Transverse colon (tissue), 4 donors: ENCODE measurements around the gene ENO2. TPM values are rescaled to one million over a fixed set of nuclear protein-coding genes. Genes with fewer than 3 reads are reported as not detected.

Experiments
- DNase-seq: peaks from one replicate; pipeline ENCODE4 v3.0.0-alpha.2; 2019
- H3K27ac ChIP-seq, 4 donors: fragments of 200-600 bp; sonication (generic); 2 replicates each; pipeline ENCODE4 v1.5.1; 2016 to 2018; ENCODE audit warnings: inconsistent platforms in 4 of 4
- H3K27me3 ChIP-seq: fragments of 200-600 bp; sonication (generic); 2 replicates; pipeline ENCODE4 v1.5.1; 2017; ENCODE audit warnings: inconsistent platforms
- H3K36me3 ChIP-seq, 4 donors: fragments of 200-600 bp; sonication (generic); 2 replicates each; pipeline ENCODE4 v1.5.1; 2017 to 2019; ENCODE audit warnings: inconsistent platforms in 4 of 4
- H3K4me1 ChIP-seq, 4 donors: fragments of 200-600 bp; sonication (generic); 2 replicates each; pipeline ENCODE4 v1.5.1; 2017 to 2020; ENCODE audit warnings: inconsistent platforms in 4 of 4
- H3K4me3 ChIP-seq, 4 donors: fragments of 200-600 bp; sonication (generic); 1 replicate in 1 of 4; 2 replicates in 3 of 4; pipeline versions ENCODE4 v1.5.1 to v1.6.1; 2017 to 2019; ENCODE audit warnings: inconsistent platforms in 4 of 4
- H3K9me3 ChIP-seq, 2 donors: fragments of 200-600 bp; sonication (generic); 2 replicates each; pipeline ENCODE4 v1.5.1; 2017 to 2019; ENCODE audit warnings: inconsistent platforms in 2 of 2
- EP300 ChIP-seq: sonication (generic); formaldehyde crosslinking; IDR thresholded peaks from one replicate; pipeline ENCODE4 v1.6.1; 2017; ENCODE audit warnings: antibody characterized with exemption, low read depth
- POLR2A ChIP-seq: fragments of 450-650 bp; IDR thresholded peaks from one replicate; pipeline ENCODE4 v1.6.1; 2016; ENCODE audit warnings: antibody characterized with exemption, mild to moderate bottlenecking, moderate library complexity
- POLR2AphosphoS5 ChIP-seq, 3 donors: sonication (generic); formaldehyde crosslinking; IDR thresholded peaks; one replicate each; pipeline ENCODE4 v1.6.1; 2016; ENCODE audit warnings: antibody characterized with exemption in 3 of 3
- WGBS, 2 donors: methylation state at CpG; one replicate each; pipeline ENCODE4 v1.1.5; 2018; ENCODE audit warnings: low coverage in 1 of 2; 5-methylcytosine and 5-hydroxymethylcytosine counted together
- in situ Hi-C, 4 donors: fragments of 200-750 bp; cut with MboI; loops; one replicate each; pipeline versions ENCODE4 v1.15.0 to v1.15.1; 2017; ENCODE audit warnings: low sequenced_read_pairs in 3 of 4, low pct_ligation_motif_present in 1 of 4, low pct_unique_long_range_greater_than_20kb in 1 of 4
- intact Hi-C: fragments of 100-400 bp; cut with DNase I; formaldehyde crosslinking; loops from one replicate; pipeline ENCODE4 v1.15.1; 2023; ENCODE audit warnings: low total_unique reads
- total RNA-seq, 4 donors: library from RNA; depleted of rRNA; stranded (reverse); fragments of >200 nt; gene quantifications; one replicate each; pipeline ENCODE4 v1.1.0, GENCODE V29; 2016
- TF ChIP-seq, protein P1 (sequence below), 5 experiments: fragments of 200-600 bp in 3 of 5; fragments of 450-650 bp in 2 of 5; sonication (generic) in 3 of 5; IDR thresholded peaks; 1 replicate in 2 of 5; 2 replicates in 3 of 5; pipeline ENCODE4 v1.5.1; 2016 to 2017; ENCODE audit warnings: antibody characterized with exemption in 5 of 5, inconsistent platforms in 3 of 5, mild to moderate bottlenecking in 2 of 5, moderate library complexity in 1 of 5

ENO2 gene
- total RNA-seq, 4 donors from 2014 or later = 7.2 to 14.1 (median 9.6) TPM

DNA sequence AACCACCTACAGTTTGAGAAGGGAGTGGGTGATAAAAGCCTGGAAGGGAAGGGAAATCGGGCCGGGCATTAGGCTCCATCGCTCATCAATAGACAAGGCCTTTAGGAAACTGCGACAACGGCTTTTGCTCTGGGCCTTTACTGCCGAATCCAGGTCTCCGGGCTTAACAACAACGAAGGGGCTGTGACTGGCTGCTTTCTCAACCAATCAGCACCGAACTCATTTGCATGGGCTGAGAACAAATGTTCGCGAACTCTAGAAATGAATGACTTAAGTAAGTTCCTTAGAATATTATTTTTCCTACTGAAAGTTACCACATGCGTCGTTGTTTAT, 29.0 kb downstream of the ENO2 start:
- Histone ChIP-seq H3K9me3 (no peaks in the 10 kb centered on the region), H3K27ac (peak overlapping the region; percentile 93 to 99 (median 95)), H3K4me1 (peaks cover 25 to 48% (median 35%) of the 10 kb centered on the region in 4 donors), H3K36me3 (no peaks in the 10 kb centered on the region), H3K27me3 (no peaks in the 10 kb centered on the region), H3K4me3 (peak overlapping the region in 3 of 4 donors; percentile 41 to 58 (median 54))
- intact Hi-C loops (no loop called here), in situ Hi-C loops (loop anchor here in 3 of 4 donors (10.0 to 25.0 kb wide), 2 partner anchors 161 to 169 kb away; partner anchors contain the start of gene C1RL (in 3 of the 3))
- 0 to 2% methylated on average over 11 to 13 of the region's 13 CpGs for WGBS, 2 donors
- DNase-seq = peak; percentile 85
- no peak for TF ChIP-seq EP300
- no peak for TF ChIP-seq POLR2AphosphoS5 (IDR thresholded peaks at IDR 0.05)
- TF ChIP-seq, protein P1, sequence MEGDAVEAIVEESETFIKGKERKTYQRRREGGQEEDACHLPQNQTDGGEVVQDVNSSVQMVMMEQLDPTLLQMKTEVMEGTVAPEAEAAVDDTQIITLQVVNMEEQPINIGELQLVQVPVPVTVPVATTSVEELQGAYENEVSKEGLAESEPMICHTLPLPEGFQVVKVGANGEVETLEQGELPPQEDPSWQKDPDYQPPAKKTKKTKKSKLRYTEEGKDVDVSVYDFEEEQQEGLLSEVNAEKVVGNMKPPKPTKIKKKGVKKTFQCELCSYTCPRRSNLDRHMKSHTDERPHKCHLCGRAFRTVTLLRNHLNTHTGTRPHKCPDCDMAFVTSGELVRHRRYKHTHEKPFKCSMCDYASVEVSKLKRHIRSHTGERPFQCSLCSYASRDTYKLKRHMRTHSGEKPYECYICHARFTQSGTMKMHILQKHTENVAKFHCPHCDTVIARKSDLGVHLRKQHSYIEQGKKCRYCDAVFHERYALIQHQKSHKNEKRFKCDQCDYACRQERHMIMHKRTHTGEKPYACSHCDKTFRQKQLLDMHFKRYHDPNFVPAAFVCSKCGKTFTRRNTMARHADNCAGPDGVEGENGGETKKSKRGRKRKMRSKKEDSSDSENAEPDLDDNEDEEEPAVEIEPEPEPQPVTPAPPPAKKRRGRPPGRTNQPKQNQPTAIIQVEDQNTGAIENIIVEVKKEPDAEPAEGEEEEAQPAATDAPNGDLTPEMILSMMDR (IDR thresholded peaks at IDR 0.05) = no peak
- no peak for TF ChIP-seq POLR2A

DNA sequence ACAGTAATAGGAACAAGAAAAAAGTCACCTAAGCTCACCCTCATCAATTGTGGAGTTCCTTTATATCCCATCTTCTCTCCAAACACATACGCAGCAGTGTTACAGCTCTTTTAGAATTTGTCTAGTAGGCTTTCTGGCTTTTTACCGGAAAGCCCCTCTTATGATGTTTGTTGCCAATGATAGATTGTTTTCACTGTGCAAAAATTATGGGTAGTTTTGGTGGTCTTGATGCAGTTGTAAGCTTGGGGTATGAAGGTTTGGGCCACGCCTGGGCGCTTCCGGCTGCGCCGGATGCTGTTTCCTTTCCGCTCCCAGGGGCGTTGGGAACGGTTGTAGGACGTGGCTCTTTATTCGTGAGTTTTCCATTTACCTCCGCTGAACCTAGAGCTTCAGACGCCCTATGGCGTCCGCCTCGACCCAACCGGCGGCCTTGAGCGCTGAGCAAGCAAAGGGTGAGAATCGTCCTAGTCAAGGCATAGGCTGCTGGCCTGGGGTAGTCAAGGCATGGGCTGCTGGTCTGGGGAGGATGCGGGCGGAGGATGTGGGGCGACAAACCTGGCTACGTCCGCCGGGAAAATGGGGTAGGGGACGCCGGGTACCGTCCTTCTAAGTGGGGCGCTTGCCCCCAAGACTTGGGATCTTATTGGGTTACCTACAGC, 29.5 kb downstream of the ENO2 start, which contains the start of the genes C12orf57 and RNU7-1:
TSS of gene C12orf57 (plus strand) at position 301 of the 659 bp plus-strand sequence. CDS start at position 401, 100 bp downstream.
TSS of gene RNU7-1 (plus strand) at position 95 of the 659 bp plus-strand sequence.
- 0% methylated on average over 1 to 31 of the region's 31 CpGs for WGBS, 2 donors
- in situ Hi-C loops = loop anchor here in 3 of 4 donors (10.0 to 25.0 kb wide), 2 partner anchors 161 to 168 kb away; partner anchors contain the start of gene C1RL (in 3 of the 3)
- Histone ChIP-seq H3K27ac (peak within 1 kb of the TSS; percentile 93 to 99 (median 95)), H3K4me3 (peak within 1 kb of the TSS; percentile 41 to 58 (median 48)), H3K4me1 (peaks cover 21 to 43% (median 30%) of the 10 kb centered on the region in 4 donors), H3K9me3 (no peaks in the 10 kb centered on the region), H3K27me3 (no peaks in the 10 kb centered on the region), H3K36me3 (no peaks in the 10 kb centered on the region)
- peak; percentile 98 for TF ChIP-seq POLR2A
- TF ChIP-seq, protein P1 (IDR thresholded peaks at IDR 0.05) = peak in 1 of 5 experiments; percentile 8
- no peak for TF ChIP-seq EP300
- TF ChIP-seq POLR2AphosphoS5 (IDR thresholded peaks at IDR 0.05) = peak; percentile 75 to 99 (median 98)
- DNase-seq = peak; percentile 87
- intact Hi-C loops = no loop called here

DNA sequence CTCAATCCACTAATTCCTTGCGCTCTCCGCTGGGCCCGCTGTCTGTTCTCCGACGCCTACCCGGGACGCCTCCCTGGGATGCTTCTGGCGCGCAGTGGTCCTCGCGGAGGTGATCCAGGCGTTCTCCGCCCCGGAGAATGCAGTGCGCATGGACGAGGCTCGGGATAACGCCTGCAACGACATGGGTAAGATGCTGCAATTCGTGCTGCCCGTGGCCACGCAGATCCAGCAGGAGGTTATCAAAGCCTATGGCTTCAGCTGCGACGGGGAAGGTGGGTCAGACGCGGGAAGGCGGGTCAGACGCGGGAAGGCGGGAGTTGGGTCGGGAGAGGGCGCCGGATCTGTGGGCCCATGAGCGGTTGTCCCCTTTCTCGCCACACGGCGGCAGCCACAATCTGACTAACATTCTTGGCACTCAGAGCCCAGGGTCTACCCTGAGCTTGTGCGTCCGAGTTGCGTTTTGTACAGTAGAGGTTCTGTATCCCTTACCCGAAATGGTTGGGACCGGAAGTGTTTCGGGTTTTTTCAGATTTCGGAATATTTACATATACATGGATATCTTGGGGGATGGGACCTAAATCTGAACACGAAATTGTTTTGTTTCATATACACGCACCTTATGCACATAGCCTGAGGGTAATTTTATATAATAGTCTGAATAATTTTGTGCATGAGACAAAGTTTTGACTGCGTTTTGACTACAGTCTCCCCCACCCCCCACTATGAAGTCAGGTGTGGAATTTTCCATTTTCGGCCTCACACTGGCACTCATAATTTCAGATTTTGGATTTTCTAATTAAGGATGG, 30.2 kb downstream of the ENO2 start:
- peak; percentile 96 for DNase-seq
- no peaks in the 10 kb centered on the region for H3K9me3 ChIP-seq
- peak overlapping the region; percentile 41 to 58 (median 48) for H3K4me3 ChIP-seq
- H3K4me1 ChIP-seq = peaks cover 21 to 44% (median 28%) of the 10 kb centered on the region in 4 donors
- WGBS, 2 donors = 1 to 3% methylated on average over 11 to 40 of the region's 48 CpGs
- TF ChIP-seq, protein P1 (IDR thresholded peaks at IDR 0.05) = peak; percentile 76 to 99 (median 85)
- TF ChIP-seq POLR2A (no peak), POLR2AphosphoS5 (IDR thresholded peaks at IDR 0.05) (peak; percentile 69 to 91 (median 90)), EP300 (no peak)
- H3K27ac ChIP-seq = peak overlapping the region; percentile 93 to 99 (median 95)
- no peaks in the 10 kb centered on the region for H3K27me3 ChIP-seq
- H3K36me3 ChIP-seq = no peaks in the 10 kb centered on the region
- intact Hi-C loops (no loop called here), in situ Hi-C loops (loop anchor here in 3 of 4 donors (10.0 to 25.0 kb wide), 2 partner anchors 160 to 168 kb away; partner anchors contain the start of gene C1RL (in 3 of the 3))
